Transverse colon (tissue), 4 donors: ENCODE results near the gene OR4C6. TPM values are rescaled to one million over a fixed set of nuclear protein-coding genes. Genes with fewer than 3 reads are reported as not detected.

ENCODE experiments used
- DNase-seq: peaks from one replicate; pipeline ENCODE4 v3.0.0-alpha.2; 2019
- H3K27ac ChIP-seq, 4 donors: fragments of 200-600 bp; sonication (generic); 2 replicates each; pipeline ENCODE4 v1.5.1; 2016 to 2018; ENCODE audit warnings: inconsistent platforms in 4 of 4
- H3K27me3 ChIP-seq: fragments of 200-600 bp; sonication (generic); 2 replicates; pipeline ENCODE4 v1.5.1; 2017; ENCODE audit warnings: inconsistent platforms
- H3K36me3 ChIP-seq, 4 donors: fragments of 200-600 bp; sonication (generic); 2 replicates each; pipeline ENCODE4 v1.5.1; 2017 to 2019; ENCODE audit warnings: inconsistent platforms in 4 of 4
- H3K4me1 ChIP-seq, 4 donors: fragments of 200-600 bp; sonication (generic); 2 replicates each; pipeline ENCODE4 v1.5.1; 2017 to 2020; ENCODE audit warnings: inconsistent platforms in 4 of 4
- H3K4me3 ChIP-seq, 4 donors: fragments of 200-600 bp; sonication (generic); 1 replicate in 1 of 4; 2 replicates in 3 of 4; pipeline versions ENCODE4 v1.5.1 to v1.6.1; 2017 to 2019; ENCODE audit warnings: inconsistent platforms in 4 of 4
- H3K9me3 ChIP-seq, 2 donors: fragments of 200-600 bp; sonication (generic); 2 replicates each; pipeline ENCODE4 v1.5.1; 2017 to 2019; ENCODE audit warnings: inconsistent platforms in 2 of 2
- CTCF ChIP-seq, 5 experiments: fragments of 200-600 bp in 3 of 5; fragments of 450-650 bp in 2 of 5; sonication (generic) in 3 of 5; IDR thresholded peaks; 1 replicate in 2 of 5; 2 replicates in 3 of 5; pipeline ENCODE4 v1.5.1; 2016 to 2017; ENCODE audit warnings: antibody characterized with exemption in 5 of 5, inconsistent platforms in 3 of 5, mild to moderate bottlenecking in 2 of 5, moderate library complexity in 1 of 5
- EP300 ChIP-seq: sonication (generic); formaldehyde crosslinking; IDR thresholded peaks from one replicate; pipeline ENCODE4 v1.6.1; 2017; ENCODE audit warnings: antibody characterized with exemption, low read depth
- POLR2A ChIP-seq: fragments of 450-650 bp; IDR thresholded peaks from one replicate; pipeline ENCODE4 v1.6.1; 2016; ENCODE audit warnings: antibody characterized with exemption, mild to moderate bottlenecking, moderate library complexity
- POLR2AphosphoS5 ChIP-seq, 3 donors: sonication (generic); formaldehyde crosslinking; IDR thresholded peaks; one replicate each; pipeline ENCODE4 v1.6.1; 2016; ENCODE audit warnings: antibody characterized with exemption in 3 of 3
- WGBS, 2 donors: methylation state at CpG; one replicate each; pipeline ENCODE4 v1.1.5; 2018; ENCODE audit warnings: low coverage in 1 of 2; 5-methylcytosine and 5-hydroxymethylcytosine counted together
- in situ Hi-C, 4 donors: fragments of 200-750 bp; cut with MboI; loops; one replicate each; pipeline versions ENCODE4 v1.15.0 to v1.15.1; 2017; ENCODE audit warnings: low sequenced_read_pairs in 3 of 4, low pct_ligation_motif_present in 1 of 4, low pct_unique_long_range_greater_than_20kb in 1 of 4
- intact Hi-C: fragments of 100-400 bp; cut with DNase I; formaldehyde crosslinking; loops from one replicate; pipeline ENCODE4 v1.15.1; 2023; ENCODE audit warnings: low total_unique reads
- total RNA-seq, 4 donors: library from RNA; depleted of rRNA; stranded (reverse); fragments of >200 nt; gene quantifications; one replicate each; pipeline ENCODE4 v1.1.0, GENCODE V29; 2016

The OR4C6 gene
- total RNA-seq, 4 donors from 2014 or later: not detected

- Histone ChIP-seq H3K9me3 (no peaks in the 10 kb centered on the region), H3K27ac (no peak overlapping the region), H3K4me1 (no peaks in the 10 kb centered on the region), H3K36me3 (no peaks in the 10 kb centered on the region), H3K27me3 (no peaks in the 10 kb centered on the region), H3K4me3 (no peak overlapping the region)
- TF ChIP-seq CTCF (IDR thresholded peaks at IDR 0.05): no peak
- TF ChIP-seq EP300: no peak
- TF ChIP-seq POLR2A: no peak
- TF ChIP-seq POLR2AphosphoS5 (IDR thresholded peaks at IDR 0.05): no peak
- DNase-seq: no peak
- intact Hi-C loops: no loop called here
- in situ Hi-C loops: loop anchor here in 1 of 4 donors (25.0 kb wide), 1 partner anchor 90 kb away; the partner anchor contains the start of genes OR4C15 and OR4C16
- WGBS, 2 donors: 52 to 67% methylated on average over 1 of the region's 1 CpG
These were observed 9.4 kb upstream of the OR4C6 start for GRCh38 chr11:55652560-55652959.

GRCh38 chr11:55655096-55655495, 6.9 kb upstream of the OR4C6 start:
- Histone ChIP-seq H3K4me3 (no peak overlapping the region), H3K4me1 (no peaks in the 10 kb centered on the region), H3K27ac (no peak overlapping the region), H3K9me3 (no peaks in the 10 kb centered on the region), H3K36me3 (no peaks in the 10 kb centered on the region), H3K27me3 (no peaks in the 10 kb centered on the region)
- in situ Hi-C loops: loop anchor here in 1 of 4 donors (25.0 kb wide), 1 partner anchor 93 kb away; the partner anchor contains the start of genes OR4C15 and OR4C16
- no peak for DNase-seq
- TF ChIP-seq POLR2AphosphoS5 (IDR thresholded peaks at IDR 0.05) (no peak), CTCF (IDR thresholded peaks at IDR 0.05) (no peak), EP300 (no peak), POLR2A (no peak)
- intact Hi-C loops: no loop called here

- Histone ChIP-seq H3K9me3 (no peaks in the 10 kb centered on the region), H3K27me3 (no peaks in the 10 kb centered on the region), H3K4me3 (no peak overlapping the region), H3K27ac (no peak overlapping the region), H3K36me3 (no peaks in the 10 kb centered on the region), H3K4me1 (no peaks in the 10 kb centered on the region)
- 73 to 85% methylated on average over 2 of the region's 2 CpGs for WGBS, 2 donors
- TF ChIP-seq POLR2A (no peak), POLR2AphosphoS5 (IDR thresholded peaks at IDR 0.05) (no peak), EP300 (no peak), CTCF (IDR thresholded peaks at IDR 0.05) (no peak)
- no peak for DNase-seq
- intact Hi-C loops (no loop called here), in situ Hi-C loops (loop anchor here in 1 of 4 donors (25.0 kb wide), 1 partner anchor 96 kb away; the partner anchor contains the start of genes OR4C15 and OR4C16)
These were observed 3.9 kb upstream of the OR4C6 start for GRCh38 chr11:55658031-55658573.

- 52% methylated on average over 1 of the region's 1 CpG; no CpG with 5 or more reads in 1 of the 2 donors for WGBS, 2 donors
- DNase-seq: no peak
- H3K27ac ChIP-seq: no peak overlapping the region
- no peaks in the 10 kb centered on the region for H3K36me3 ChIP-seq
- H3K4me1 ChIP-seq: no peaks in the 10 kb centered on the region
- H3K4me3 ChIP-seq: no peak overlapping the region
- H3K27me3 ChIP-seq: no peaks in the 10 kb centered on the region
- no peaks in the 10 kb centered on the region for H3K9me3 ChIP-seq
- TF ChIP-seq CTCF (IDR thresholded peaks at IDR 0.05) (no peak), POLR2AphosphoS5 (IDR thresholded peaks at IDR 0.05) (no peak), POLR2A (no peak), EP300 (no peak)
- intact Hi-C loops (no loop called here), in situ Hi-C loops (loop anchor here in 1 of 4 donors (25.0 kb wide), 1 partner anchor 96 kb away; the partner anchor contains the start of genes OR4C15 and OR4C16)
These were observed 3.4 kb upstream of the OR4C6 start for GRCh38 chr11:55658608-55659007.
